GM21390 (cell line): ENCODE measurements around the gene GPR78.

Experiments used
- ATAC-seq: cut with Tn5 transposase; IDR thresholded peaks from one replicate; pipeline ENCODE4 v1.9.1; 2021; ENCODE audit not compliant: unreplicated experiment

Gene GPR78

DNA sequence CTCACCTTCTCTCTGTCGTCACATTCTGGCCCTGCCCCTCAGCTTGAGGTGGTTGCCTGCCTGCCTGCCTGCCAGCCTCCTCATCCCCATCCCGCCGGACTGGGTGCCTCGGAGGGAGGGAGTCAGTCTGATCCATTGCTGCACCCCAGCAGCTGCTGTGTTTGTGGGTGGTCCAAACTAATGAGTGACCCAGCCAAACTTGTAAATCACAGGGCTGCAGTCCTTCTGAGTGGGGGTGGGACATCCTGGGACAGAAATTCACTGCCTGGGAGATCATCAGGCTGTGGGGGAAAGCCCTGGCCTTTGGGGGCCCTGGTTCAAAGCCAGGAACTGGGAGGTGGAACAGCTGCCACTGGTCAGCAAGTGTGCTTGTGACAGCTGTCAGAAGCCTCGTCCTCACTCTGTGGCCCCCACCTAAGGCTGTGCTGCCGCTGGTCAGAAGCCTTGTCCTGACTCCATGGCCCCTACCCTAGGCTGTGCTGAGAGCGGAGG lies 5.6 kb downstream of the GPR78 start:
- ATAC-seq: no peak

DNA sequence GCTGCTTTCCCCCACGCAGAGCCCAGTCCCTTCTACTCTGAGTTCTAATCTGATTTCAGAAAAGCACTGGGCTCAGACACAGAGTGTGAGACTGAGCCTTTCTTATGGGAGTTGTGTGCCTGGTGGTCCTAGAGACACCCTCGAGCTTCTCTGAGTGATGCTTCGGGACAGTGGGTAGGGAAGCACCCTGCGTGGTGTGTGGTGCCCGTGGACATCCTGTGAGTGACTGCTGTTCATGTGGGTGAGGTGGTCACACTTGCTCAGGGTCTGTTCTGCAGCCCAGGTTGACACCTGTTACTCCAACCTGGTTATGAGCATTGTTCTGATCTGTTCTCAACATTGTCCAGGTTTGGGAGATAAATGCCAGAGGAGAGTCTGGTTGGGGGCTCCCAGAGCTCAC lies 6.1 kb downstream of the GPR78 start:
- ATAC-seq: no peak

DNA sequence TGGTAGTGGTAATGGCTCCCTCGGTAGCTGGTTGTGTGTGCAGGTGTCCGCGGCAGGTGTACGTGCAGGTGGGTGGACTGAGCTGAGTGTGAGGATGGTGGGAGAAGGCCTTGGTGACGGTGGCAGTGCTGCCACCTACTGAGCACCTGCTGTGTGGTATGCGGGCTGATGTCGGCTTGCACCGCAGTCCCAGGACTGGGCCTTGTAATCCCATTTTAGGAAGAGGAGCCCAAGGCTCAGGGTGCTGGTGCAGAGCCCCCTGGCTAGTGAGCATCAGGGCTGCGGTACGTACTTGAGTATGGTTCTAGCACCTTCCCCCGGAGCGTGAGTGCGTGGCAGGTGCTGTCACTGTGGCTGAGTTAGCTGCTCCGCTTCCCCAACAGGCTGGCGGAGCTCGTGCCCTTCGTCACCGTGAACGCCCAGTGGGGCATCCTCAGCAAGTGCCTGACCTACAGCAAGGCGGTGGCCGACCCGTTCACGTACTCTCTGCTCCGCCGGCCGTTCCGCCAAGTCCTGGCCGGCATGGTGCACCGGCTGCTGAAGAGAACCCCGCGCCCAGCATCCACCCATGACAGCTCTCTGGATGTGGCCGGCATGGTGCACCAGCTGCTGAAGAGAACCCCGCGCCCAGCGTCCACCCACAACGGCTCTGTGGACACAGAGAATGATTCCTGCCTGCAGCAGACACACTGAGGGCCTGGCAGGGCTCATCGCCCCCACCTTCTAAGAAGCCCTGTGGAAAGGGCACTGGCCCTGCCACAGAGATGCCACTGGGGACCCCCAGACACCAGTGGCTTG lies 6.7 kb downstream of the GPR78 start:
- ATAC-seq: no peak

DNA sequence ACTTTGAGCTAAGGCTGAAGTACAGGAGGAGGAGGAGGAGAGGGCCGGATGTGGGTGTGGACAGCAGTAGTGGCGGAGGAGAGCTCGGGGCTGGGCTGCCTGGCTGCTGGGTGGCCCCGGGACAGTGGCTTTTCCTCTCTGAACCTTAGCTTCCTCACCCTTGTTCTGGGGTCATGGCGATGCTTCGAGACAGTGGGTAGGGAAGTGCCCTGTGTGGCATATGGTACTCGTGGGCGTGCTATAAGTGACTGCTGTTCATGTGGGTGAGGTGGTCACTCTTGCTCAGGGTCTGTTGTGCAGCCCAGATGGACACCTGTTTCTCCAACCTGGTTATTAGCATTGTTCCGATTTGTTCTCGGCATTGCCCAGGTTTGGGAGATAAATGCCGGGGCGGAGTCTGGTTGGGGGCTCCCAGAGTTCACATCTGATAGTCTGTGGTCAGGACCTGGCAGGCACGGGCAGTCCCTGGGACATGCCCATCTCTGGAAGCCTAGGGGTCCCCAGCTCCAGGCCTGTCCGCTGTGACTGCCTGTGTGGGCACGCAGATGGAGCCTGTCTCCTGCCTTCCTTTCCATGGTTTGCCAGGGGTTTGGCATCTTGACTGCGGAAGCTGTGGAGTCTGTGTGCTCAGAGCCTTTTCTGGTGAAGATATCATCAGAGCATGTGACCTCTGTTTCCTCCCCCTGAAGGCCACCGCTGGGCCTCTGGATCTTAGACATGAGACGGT lies 7.4 kb downstream of the GPR78 start:
- no peak for ATAC-seq

DNA sequence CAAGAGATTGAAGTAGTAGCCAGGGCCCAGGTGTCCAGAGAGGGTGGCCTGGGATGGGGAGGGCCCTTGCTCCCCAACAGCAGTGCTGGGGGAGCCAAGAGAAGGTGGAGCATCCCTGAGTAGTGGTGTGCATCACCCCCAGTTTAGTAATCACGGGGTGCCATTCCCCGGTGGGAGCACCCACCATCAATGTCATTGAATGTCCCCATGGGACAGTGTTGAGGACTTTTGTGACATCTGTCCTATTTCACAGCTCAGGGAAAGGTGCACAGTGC lies 7.9 kb downstream of the GPR78 start:
- ATAC-seq: no peak

DNA sequence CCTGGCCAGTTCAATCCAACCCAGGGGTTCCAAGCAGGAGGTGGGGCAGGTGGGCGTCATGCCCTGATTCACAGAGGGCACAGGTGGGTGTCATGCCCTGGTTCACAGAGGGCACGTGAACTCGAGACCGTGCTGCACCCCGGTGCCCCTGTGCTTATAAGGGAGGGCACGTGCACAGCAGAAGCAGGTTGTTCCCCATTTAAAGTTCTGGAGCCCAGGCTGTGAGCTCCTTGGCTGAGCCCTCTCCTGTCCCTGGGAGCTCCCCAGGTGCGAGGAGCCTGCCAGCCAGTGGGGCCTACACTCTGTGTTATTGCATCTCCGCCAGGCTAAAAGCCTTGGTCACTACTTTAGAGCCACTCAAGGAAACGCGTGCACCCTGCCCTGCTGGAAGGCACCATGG lies 9.1 kb downstream of the GPR78 start:
- ATAC-seq: no peak

DNA sequence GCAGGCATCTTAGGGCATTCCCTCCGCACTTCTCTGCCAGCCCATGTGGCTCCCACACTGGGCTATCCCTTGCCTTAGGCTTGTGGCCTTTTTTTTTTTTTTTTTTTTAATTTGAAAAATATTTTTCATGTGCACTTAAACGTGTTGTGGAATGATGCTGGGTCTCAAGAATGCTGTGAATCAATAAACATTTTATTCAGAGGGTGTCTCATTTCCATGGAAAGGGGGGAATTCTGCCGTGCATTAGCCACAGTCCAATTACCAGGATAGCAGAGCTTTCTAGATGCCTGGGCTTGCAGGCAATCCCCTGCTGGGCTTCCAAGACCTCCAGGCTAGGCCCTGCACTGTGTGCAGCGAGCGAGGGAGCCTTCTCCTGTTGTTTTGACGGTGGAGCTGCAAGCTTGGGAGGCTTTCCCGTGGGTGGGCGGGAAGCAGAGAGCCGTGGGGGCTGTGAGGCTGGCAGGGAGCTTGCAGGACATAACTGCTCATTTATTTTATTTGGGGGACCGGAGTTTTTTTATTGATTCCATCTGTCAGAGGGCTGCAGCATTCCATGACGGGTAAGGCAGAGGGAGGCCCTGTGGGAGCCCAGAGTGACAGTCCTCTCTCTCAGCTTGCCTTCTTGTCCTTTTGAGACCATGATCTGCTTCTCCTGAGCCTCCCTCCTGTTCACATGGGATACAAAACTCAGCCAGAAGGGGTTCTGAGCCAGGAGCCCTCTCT lies 9.8 kb downstream of the GPR78 start:
- no peak for ATAC-seq

DNA sequence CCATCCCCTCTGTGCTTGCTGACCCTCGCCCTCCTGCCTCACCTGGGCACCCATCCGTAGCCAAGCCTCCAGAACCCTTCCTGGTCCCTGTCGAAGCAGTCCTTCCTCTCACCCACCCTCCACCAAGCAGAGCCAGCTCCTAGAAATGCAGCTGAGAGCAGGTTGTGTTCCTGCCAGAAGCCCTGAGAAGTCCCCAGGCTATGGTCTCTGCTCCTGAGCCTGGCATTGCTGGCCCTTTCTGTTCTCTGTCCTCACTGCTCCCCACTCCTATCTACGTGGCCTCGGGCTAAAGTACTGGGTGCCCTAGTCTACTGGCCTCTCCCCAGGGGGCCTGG lies 10.3 kb downstream of the GPR78 start:
- no peak for ATAC-seq

DNA sequence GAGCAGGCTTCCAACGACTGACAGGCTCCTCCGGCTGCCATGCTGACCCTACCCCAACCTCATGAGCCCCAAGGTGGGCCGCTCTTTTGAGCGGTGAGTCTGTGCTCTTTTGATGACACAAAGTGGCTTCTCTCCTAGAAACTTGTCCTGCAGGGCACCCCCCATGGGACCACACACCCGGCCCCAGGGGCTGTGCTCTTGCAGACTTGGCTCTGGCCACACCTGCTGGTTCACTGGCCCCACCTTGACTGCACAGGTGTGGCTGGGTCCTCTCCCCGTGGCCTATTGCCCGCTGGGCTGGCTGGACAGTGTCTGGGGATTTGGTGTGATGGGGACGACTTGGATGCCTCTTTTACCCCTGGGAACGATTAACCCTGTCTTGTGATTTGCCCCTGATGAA lies 10.9 kb downstream of the GPR78 start:
- ATAC-seq: no peak

DNA sequence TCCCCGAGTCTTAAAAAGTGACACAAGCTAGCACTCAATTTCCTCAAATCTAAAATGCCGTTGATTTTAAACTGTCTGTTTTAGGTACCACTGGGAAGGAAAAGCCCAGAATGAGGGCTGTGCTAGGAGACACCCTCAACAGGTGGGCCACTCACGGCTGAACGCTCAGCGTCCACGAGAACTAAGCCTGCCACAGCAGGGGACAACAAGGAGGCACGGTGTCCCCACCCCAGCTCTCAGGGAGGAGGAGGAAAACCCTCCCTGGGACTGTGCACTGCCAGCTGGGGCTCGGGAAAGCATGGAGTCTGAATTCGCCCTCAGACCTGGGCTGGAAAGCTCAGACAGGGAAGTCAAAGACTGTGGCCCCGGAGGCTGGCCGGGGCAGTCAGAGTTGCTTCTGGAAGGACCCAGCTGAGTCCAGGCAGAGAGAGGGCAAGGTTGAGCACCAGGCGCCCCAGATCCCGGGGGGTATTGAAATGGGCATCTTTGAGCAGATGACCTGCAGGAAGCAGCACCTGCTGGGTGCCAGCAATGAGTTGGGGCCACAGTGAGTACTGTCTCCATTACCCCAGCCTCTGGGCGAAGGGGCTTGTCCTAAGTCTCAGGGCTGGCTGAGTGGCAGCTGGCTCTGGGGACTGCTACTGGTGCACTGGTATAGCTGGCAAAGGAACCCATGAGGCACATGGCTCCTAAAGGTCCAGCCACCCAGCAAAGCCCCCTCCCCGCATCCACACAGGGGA lies 11.6 kb downstream of the GPR78 start:
- no peak for ATAC-seq

DNA sequence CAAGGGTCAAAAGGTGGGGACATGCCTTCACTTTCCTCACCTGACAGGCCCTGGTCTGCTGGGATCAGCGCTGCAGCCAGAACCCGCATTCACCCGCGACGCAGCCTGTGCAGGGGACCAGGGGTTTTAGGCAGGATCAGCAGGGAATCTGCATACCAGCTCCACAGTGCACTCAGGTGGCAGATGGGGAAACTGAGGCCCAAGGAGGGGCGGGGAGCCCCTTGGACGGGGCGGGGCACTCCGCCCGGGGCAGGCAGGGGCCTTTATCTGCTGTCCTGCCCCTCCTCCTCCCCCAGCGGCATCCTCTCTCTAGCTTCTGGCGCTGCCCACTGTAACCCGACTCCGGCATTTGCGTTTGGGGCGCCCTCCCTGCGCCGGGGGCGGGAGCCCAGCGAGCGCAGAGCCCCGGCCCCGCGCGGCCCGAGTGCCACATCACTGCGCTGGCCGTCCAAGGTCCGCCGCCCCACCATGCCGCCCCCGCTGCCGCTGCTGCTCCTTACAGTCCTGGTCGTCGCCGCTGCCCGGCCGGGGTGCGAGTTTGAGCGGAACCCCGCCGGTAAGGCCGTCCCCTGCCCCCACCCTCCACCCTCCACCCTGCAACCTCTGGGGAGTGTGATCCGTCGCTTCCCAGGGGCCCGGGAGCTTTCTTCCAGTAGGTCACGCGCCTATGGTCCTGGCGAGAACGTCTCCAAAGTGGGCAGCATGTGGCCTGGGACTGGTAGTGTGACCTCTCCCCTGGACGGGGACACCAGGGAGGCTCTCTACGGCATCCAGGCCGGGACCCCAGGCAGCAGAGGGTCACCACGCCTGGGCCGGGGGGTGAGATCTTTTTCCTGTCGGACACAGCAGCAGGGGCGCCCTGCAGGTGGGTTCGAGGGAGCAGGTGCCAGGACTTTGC lies 12.4 kb downstream of the GPR78 start, which contains the start of gene CPZ:
Gene CPZ, plus strand, starts transcription at position 400 of the 898 bp plus-strand sequence. Its CDS starts 69 bp downstream, at position 469.
- no peak for ATAC-seq

DNA sequence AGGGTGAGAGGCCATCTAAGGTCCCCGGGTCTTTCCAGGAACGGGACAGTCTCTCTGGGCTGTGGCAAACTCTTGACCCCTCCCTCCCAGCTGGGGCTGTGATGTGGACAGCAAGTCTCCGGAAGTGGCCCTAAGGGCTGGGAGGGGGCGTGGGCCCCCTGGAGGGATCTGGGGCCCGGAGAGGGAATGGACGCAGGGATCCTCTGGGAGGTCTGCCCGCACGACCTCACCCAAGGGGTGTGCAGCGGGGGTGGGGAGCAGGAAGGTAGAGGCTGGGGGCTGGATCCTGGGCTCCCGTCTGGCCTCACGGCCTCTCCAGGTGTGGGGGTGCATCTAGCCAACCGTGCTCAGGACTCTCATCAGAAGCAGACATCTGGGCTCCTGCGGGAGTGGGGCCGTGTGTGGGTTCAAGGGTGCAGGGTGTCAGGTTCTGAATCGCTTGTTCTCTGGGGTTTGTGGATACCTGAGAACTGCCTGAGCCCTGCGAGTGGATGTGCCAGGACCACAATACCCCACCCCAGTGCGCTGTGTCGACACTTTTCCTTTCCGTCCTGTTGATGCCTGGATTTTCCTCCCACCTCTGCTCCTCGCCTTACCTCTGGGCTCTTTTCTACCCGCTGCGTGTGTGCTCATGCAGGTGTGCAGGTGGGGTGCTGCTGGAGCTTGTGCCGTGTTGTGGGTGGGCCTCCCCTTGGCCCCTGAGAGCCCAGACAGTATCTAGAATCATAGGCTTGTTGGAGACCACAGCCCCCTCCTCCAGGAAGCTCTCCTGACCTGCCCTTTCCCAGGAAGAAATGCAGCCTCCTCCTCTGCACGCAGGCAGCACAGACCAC lies 13.3 kb downstream of the GPR78 start:
- ATAC-seq: no peak

DNA sequence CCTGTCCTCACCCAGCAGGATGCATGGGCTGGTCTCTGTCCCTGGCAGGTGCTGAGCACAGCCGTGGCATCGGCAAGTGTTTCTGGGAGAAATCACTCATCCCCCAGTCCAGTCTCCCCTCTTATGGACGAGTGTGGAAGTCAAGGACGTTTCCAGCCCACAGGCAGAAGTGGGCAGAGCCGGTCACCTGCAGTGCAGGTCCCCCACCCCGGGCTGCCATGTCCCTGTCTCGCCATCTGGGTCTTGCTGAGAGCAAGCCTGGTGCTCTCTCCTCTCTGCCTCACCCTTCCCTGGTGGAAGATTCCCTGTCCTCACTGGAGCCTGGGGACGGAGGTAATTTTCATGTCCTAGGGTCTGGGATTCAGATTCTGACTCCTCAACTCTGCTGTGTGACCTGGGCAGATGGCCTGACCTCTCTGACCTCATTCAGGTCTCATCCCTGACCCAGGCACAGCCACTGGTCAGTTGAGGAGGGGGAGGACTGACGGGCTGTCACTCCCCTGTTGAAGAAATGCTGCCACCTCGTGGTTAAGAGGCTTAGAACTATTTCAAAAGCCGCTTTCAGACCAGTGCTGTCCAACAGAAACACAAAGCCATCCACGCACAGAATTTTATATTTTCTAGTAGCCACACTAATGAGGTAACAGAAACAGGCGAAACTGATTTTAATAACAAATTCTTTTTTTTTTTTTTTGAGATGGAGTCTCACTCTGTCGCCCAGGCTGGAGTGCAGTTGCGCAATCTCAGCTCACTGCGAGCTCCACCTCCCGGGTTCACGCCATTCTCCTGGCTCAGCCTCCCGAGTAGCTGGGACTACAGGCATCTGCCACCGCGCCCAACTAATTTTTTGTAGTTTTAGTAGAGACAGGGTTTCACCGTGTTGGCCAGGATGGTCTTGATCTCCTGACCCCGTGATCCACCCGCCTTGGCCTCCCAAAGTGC lies 14.2 kb downstream of the GPR78 start:
- no peak for ATAC-seq

DNA sequence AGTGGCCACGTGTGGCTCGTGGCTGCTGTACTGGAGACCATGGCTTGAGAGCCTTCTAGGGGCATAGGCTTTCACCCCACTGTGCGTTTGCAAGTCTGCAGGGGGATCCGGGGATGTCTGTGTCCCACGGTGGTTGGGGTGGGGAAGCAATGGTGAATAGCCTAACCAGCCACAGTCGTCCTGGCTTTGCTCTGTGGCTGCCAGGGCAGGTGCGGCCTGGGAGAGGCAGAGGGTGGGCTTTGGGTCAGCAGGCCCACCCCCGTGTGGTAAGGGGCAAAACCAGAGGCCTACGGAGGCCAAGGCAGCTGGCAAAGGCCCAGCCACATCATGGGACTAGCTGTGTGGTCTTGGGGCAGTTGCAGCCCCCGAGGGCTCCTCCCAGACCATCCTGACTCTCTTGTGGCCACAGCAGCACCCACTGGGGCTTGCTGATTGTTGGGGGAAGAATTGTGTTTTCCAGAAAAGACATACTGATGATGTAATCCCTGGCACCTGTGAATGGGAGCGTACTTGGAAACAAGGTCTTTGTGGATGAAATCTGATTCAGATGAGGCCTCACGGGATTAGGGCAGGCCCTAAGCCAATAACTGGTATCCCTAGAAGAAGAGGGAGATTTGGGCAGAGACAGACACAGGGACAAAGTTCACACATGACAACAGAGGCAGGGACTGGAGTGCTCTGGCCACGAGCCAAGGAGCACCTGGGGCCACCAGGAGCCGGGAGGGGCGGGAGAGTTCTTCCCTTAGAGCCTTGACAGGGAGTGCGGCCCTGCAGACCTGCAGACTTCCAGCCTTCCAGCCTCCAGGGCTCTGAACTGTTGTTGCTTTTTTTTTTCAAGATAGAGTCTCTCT lies 15.3 kb downstream of the GPR78 start:
- ATAC-seq: no peak

DNA sequence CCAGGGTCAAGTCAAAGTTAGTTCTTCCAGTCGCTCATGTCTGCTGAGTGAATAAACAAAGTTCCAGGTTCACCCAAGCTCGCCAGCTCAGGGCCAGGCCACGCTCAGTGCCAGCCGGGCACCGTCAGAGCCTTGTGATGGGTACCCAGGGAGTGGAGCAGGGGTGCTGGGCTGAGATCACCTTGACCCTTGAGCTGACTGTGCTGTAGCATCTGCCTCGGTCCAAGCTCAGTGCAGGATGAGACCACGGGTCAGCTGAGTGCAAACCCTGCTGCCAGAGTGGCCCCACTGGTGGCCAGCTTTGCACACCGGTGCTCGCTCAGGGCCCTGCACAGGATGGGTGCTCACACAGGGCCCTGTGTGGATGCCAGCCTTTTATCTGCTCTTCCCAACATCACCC lies 16.7 kb downstream of the GPR78 start:
- no peak for ATAC-seq

DNA sequence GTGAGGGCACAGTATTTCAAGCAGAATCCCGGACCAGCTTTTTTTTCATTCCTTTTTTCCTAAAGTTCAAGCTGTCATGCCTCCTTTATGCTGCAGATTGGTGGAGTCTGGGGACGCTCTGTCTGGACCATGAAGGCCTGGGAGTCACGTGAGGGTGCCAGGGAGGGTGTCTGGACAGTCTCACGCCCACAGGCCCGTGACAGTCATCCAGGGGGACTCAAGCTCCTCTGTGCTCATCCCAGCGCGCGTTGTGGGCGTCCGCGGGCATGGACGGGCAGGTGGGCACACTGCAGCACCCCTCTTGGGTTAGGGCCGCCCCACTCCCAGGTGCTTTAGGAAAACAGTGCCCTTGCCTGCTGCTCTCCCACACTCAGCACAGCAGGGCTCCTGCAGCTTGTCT lies 17.1 kb downstream of the GPR78 start:
- ATAC-seq: no peak

DNA sequence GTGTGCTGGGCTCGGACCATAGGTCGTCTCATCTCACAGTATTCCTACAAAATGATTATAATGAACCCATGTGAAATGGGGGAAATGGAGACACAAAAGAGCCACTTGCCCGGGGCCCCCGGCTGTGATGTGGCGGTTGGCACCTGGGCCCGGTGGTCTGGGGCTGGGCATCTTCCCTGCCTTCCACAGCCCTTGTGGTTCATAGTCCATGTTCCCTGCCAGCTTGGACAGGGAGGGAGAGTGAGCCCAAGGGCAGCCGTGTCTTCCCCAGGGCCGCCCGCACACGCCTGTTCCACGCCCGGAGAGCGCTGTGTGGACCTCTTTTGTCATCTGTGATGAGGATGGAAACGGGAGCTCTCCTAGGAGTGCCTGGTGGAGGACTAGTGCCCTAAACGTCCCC lies 17.6 kb downstream of the GPR78 start:
- no peak for ATAC-seq
